ENCODE data around the gene UBE2N.

The UBE2N gene

DNA sequence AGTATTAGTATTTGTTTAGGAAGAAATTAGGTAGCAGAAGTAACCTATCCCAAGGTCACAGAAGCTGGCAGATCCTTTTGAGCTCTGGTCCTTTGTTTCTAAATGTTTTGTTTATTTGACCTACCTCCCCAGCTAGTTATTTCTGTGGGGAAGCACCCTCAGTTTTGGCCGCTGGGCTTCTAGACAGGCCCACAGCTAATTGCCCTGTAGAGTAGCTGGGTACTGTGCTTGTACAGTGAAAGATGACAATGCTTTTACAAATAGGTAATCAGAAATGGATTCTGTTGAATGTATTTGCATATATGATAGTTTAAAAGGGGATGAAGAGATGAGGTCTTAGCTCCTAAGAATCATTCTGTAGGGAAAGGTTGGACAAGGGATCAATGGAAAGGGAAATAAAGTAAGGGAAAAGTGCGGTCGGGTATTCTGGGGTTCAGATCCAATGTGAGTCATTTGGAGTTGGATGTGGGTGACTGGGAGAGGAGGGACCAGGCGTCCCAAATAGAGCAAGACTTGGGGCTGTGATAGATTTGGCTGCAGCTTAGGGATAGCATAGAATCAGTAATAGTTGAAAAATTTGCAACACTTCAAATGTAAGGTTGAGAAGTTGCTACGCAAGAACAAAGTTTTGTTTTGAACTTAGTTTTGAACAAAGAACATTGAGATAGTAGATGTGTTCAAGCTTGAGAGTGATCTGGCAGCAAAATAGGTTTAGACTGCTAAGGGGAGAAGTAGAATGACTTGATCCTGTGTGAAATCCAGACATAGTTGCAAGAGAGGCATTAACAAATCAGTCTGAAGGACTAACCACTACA lies 60.4 kb downstream of the UBE2N start:
- no peak overlapping the region for H3K23ac ChIP-seq (ENCODE audit: low read depth, low read length, poor library complexity)
- no peak overlapping the region for H4K91ac ChIP-seq (ENCODE audit: low read depth, low read length, poor library complexity)
- H2AK5ac ChIP-seq (ENCODE audit: low read depth, low read length), result no peak overlapping the region
- no peak overlapping the region for H2AFZ ChIP-seq (ENCODE audit: low read length)
- no peak overlapping the region for H3K14ac ChIP-seq (ENCODE audit: low read length)
- H3K9ac ChIP-seq (ENCODE audit: low read depth, low read length, poor library complexity), result no peak overlapping the region
- H3K36me3 ChIP-seq (replicated peaks in 1 of 2; ENCODE audit: control insufficient read depth in 2 of 2, insufficient read depth in 2 of 2, low read length in 2 of 2), result peaks cover 0 to 7% of the 10 kb centered on the region in 2 donors
- H3K27me3 ChIP-seq (ENCODE audit: control insufficient read depth in 3 of 3, insufficient read depth in 3 of 3, low read depth in 1 of 3, low read length in 3 of 3), result no peaks in the 10 kb centered on the region
- H3K4me1 ChIP-seq (ENCODE audit: control insufficient read depth in 2 of 2, insufficient read depth in 1 of 2, low read depth in 1 of 2, low read length in 2 of 2), result peaks cover 7 to 8% of the 10 kb centered on the region in 2 donors
- no CpG with 5 or more reads among the region's 5 CpGs for WGBS, 2 donors (ENCODE audit: extremely low coverage in 2 of 2, insufficient read length in 2 of 2, insufficient replicate concordance in 1 of 2)
- no peak overlapping the region for H3K4me3 ChIP-seq (ENCODE audit: low read length in 2 of 2)
- H2BK15ac ChIP-seq (ENCODE audit: low read length), result no peak overlapping the region
- peaks cover 5% of the 10 kb centered on the region for H3K79me1 ChIP-seq (ENCODE audit: low read depth, low read length)
- H3K18ac ChIP-seq (ENCODE audit: low read length), result no peak overlapping the region
- no peak overlapping the region for H2BK5ac ChIP-seq (ENCODE audit: low read length)
- H3K4ac ChIP-seq (ENCODE audit: low read length), result no peak overlapping the region
- no peaks in the 10 kb centered on the region for H3K9me3 ChIP-seq (replicated peaks in 1 of 2; ENCODE audit: control insufficient read depth in 2 of 2, insufficient read depth in 1 of 2, low read depth in 1 of 2, low read length in 2 of 2)
- no peak overlapping the region for H3K4me2 ChIP-seq (ENCODE audit: insufficient read depth, low read length, poor library complexity, severe bottlenecking)
- H2BK120ac ChIP-seq (ENCODE audit: low read depth, low read length), result no peak overlapping the region
- no peak overlapping the region for H3K27ac ChIP-seq (replicated peaks; ENCODE audit: low read length)
- no peak overlapping the region for H4K8ac ChIP-seq (ENCODE audit: low read depth, low read length)
- no peak overlapping the region for H2BK12ac ChIP-seq (ENCODE audit: low read length)
- no peak for DNase-seq (ENCODE audit: low spot score)

DNA sequence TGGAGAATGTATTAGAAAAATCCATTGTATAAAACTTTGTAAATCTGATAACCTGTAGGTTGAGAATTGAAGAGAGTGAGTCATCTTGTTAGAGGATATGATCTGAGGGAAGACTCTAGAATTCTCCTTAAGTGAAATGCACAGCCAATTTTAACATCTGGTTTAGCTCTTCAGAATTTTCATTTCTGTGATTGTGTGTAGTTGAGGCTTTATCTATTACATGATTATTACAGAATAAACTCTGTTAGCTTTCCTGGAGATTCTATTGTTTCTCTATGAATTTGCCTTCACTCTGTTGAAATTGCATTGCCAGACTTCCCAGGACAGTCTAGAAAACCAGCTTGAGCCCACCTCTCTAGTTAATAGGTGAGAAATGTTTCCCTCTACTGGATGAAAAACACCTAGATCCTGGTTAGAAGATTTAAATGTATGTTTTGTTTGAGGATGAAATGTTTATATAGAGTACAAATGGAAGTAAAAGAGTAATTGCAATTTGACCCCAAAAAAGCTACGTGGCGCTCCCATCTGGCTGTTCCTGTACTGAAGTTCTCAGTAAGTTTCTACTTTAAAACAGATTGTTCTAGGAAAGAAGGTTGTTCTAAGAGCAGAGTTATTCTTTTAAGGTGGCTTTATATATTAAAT lies 61.1 kb downstream of the UBE2N start:
- Histone ChIP-seq H3K27me3 (ENCODE audit: control insufficient read depth in 3 of 3, insufficient read depth in 3 of 3, low read depth in 1 of 3, low read length in 3 of 3) (no peaks in the 10 kb centered on the region), H3K79me1 (ENCODE audit: low read depth, low read length) (peaks cover 3% of the 10 kb centered on the region), H3K36me3 (replicated peaks in 1 of 2; ENCODE audit: control insufficient read depth in 2 of 2, insufficient read depth in 2 of 2, low read length in 2 of 2) (peaks cover 0 to 7% of the 10 kb centered on the region in 2 donors), H2BK12ac (ENCODE audit: low read length) (no peak overlapping the region), H3K14ac (ENCODE audit: low read length) (no peak overlapping the region), H3K9ac (ENCODE audit: low read depth, low read length, poor library complexity) (no peak overlapping the region), H3K4me2 (ENCODE audit: insufficient read depth, low read length, poor library complexity, severe bottlenecking) (no peak overlapping the region), H2AFZ (ENCODE audit: low read length) (no peak overlapping the region), H3K18ac (ENCODE audit: low read length) (no peak overlapping the region), H3K4me1 (ENCODE audit: control insufficient read depth in 2 of 2, insufficient read depth in 1 of 2, low read depth in 1 of 2, low read length in 2 of 2) (peaks cover 11 to 13% of the 10 kb centered on the region in 2 donors), H3K23ac (ENCODE audit: low read depth, low read length, poor library complexity) (no peak overlapping the region), H3K4me3 (ENCODE audit: low read length in 2 of 2) (peak overlapping the region in 1 of 2 donors; percentile 65), H3K9me3 (replicated peaks in 1 of 2; ENCODE audit: control insufficient read depth in 2 of 2, insufficient read depth in 1 of 2, low read depth in 1 of 2, low read length in 2 of 2) (no peaks in the 10 kb centered on the region), H3K4ac (ENCODE audit: low read length) (no peak overlapping the region), H2BK5ac (ENCODE audit: low read length) (no peak overlapping the region), H2BK120ac (ENCODE audit: low read depth, low read length) (no peak overlapping the region), H4K8ac (ENCODE audit: low read depth, low read length) (no peak overlapping the region), H4K91ac (ENCODE audit: low read depth, low read length, poor library complexity) (no peak overlapping the region), H2BK15ac (ENCODE audit: low read length) (no peak overlapping the region), H2AK5ac (ENCODE audit: low read depth, low read length) (no peak overlapping the region), H3K27ac (replicated peaks; ENCODE audit: low read length) (no peak overlapping the region)
- no peak for DNase-seq (ENCODE audit: low spot score)
- WGBS, 2 donors (ENCODE audit: extremely low coverage in 2 of 2, insufficient read length in 2 of 2, insufficient replicate concordance in 1 of 2), result no CpG with 5 or more reads among the region's 2 CpGs

DNA sequence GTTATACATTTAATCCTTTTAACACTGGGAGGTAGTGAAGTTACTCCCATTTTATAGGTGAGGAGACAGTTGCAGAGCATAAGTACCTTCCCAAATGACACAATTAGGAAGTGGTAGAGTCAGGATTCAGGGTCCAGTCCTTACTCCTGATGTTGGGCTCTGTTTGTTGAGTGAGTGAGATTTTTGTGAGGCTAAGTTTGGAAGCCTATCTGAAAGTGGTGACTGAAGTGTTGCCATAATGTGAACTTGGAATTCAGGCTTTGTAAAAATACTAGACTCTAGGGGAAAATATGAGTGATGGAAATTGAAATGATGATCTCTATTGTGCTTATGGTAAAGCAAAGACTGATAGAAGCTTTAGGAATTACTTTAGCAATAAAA lies 61.8 kb downstream of the UBE2N start:
- H3K27ac ChIP-seq (replicated peaks; ENCODE audit: low read length), result no peak overlapping the region

DNA sequence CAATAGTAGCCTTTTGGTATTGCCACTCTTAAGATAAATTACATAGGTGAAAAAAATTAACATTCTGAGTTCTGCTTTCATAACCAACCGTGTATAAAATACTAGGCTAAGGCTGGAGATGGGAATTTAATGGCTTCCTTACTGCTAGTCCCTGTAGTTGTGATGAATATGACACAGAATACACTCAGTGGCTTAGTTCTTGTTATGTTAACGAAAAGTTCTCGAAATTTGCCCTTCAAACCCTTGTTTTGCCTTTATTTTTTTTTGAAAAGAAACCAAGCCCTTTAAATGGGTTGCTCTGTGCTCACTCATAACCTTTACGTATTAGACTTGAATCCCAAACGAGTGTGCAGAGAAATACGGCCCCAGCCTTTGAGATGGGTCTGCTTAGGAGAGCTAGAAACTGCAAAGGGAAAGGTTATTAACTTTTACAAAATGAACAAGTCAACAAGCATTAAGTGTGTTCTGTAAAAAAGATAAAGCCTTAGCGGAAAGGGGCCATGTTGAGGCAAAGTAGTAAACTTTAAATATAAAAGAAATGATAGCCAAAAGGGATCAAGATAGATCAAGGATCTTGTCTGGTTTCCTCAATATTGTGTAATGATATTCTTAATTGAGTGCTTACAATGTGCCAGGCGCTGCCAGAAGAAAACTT lies 62.3 kb downstream of the UBE2N start:
- no peak for DNase-seq (ENCODE audit: low spot score)

More for the DNA sequence above, 61.8 kb downstream of the UBE2N start:
- DNase-seq (ENCODE audit: low spot score), result no peak
- no peak overlapping the region for H4K8ac ChIP-seq (ENCODE audit: low read depth, low read length)
- H2BK5ac ChIP-seq (ENCODE audit: low read length), result no peak overlapping the region
- H2BK12ac ChIP-seq (ENCODE audit: low read length), result no peak overlapping the region
- H3K14ac ChIP-seq (ENCODE audit: low read length), result no peak overlapping the region
- H2AFZ ChIP-seq (ENCODE audit: low read length), result no peak overlapping the region
- peaks cover 3% of the 10 kb centered on the region for H3K79me1 ChIP-seq (ENCODE audit: low read depth, low read length)
- H3K18ac ChIP-seq (ENCODE audit: low read length), result no peak overlapping the region
- H2BK15ac ChIP-seq (ENCODE audit: low read length), result no peak overlapping the region
- H3K9me3 ChIP-seq (replicated peaks in 1 of 2; ENCODE audit: control insufficient read depth in 2 of 2, insufficient read depth in 1 of 2, low read depth in 1 of 2, low read length in 2 of 2), result no peaks in the 10 kb centered on the region
- H3K4ac ChIP-seq (ENCODE audit: low read length), result no peak overlapping the region
- H3K4me1 ChIP-seq (ENCODE audit: control insufficient read depth in 2 of 2, insufficient read depth in 1 of 2, low read depth in 1 of 2, low read length in 2 of 2), result peaks cover 11 to 13% of the 10 kb centered on the region in 2 donors
- no peak overlapping the region for H3K9ac ChIP-seq (ENCODE audit: low read depth, low read length, poor library complexity)
- no peaks in the 10 kb centered on the region for H3K27me3 ChIP-seq (ENCODE audit: control insufficient read depth in 3 of 3, insufficient read depth in 3 of 3, low read depth in 1 of 3, low read length in 3 of 3)
- peaks cover 0 to 5% of the 10 kb centered on the region in 2 donors for H3K36me3 ChIP-seq (replicated peaks in 1 of 2; ENCODE audit: control insufficient read depth in 2 of 2, insufficient read depth in 2 of 2, low read length in 2 of 2)
- no peak overlapping the region for H4K91ac ChIP-seq (ENCODE audit: low read depth, low read length, poor library complexity)
- H3K4me2 ChIP-seq (ENCODE audit: insufficient read depth, low read length, poor library complexity, severe bottlenecking), result peak overlapping the region; percentile 21
- H3K23ac ChIP-seq (ENCODE audit: low read depth, low read length, poor library complexity), result no peak overlapping the region
- no peak overlapping the region for H2AK5ac ChIP-seq (ENCODE audit: low read depth, low read length)
- no peak overlapping the region for H2BK120ac ChIP-seq (ENCODE audit: low read depth, low read length)
- H3K4me3 ChIP-seq (ENCODE audit: low read length in 2 of 2), result peak overlapping the region; percentile 4 to 65

More for the DNA sequence above, 62.3 kb downstream of the UBE2N start:
- H3K23ac ChIP-seq (ENCODE audit: low read depth, low read length, poor library complexity), result no peak overlapping the region
- H2BK12ac ChIP-seq (ENCODE audit: low read length), result no peak overlapping the region
- H3K4me2 ChIP-seq (ENCODE audit: insufficient read depth, low read length, poor library complexity, severe bottlenecking), result peak overlapping the region; percentile 72
- H4K91ac ChIP-seq (ENCODE audit: low read depth, low read length, poor library complexity), result no peak overlapping the region
- no peak overlapping the region for H3K14ac ChIP-seq (ENCODE audit: low read length)
- H2BK5ac ChIP-seq (ENCODE audit: low read length), result no peak overlapping the region
- no peaks in the 10 kb centered on the region for H3K27me3 ChIP-seq (ENCODE audit: control insufficient read depth in 3 of 3, insufficient read depth in 3 of 3, low read depth in 1 of 3, low read length in 3 of 3)
- no CpG with 5 or more reads among the region's 8 CpGs for WGBS, 2 donors (ENCODE audit: extremely low coverage in 2 of 2, insufficient read length in 2 of 2, insufficient replicate concordance in 1 of 2)
- no peak overlapping the region for H2AK5ac ChIP-seq (ENCODE audit: low read depth, low read length)
- H4K8ac ChIP-seq (ENCODE audit: low read depth, low read length), result no peak overlapping the region
- no peak overlapping the region for H2BK120ac ChIP-seq (ENCODE audit: low read depth, low read length)
- H2AFZ ChIP-seq (ENCODE audit: low read length), result peak overlapping the region; percentile 74
- no peak overlapping the region for H3K27ac ChIP-seq (replicated peaks; ENCODE audit: low read length)
- no peak overlapping the region for H3K18ac ChIP-seq (ENCODE audit: low read length)
- no peaks in the 10 kb centered on the region for H3K9me3 ChIP-seq (replicated peaks in 1 of 2; ENCODE audit: control insufficient read depth in 2 of 2, insufficient read depth in 1 of 2, low read depth in 1 of 2, low read length in 2 of 2)
- no peak overlapping the region for H3K9ac ChIP-seq (ENCODE audit: low read depth, low read length, poor library complexity)
- H3K4me3 ChIP-seq (ENCODE audit: low read length in 2 of 2), result peak overlapping the region; percentile 49 to 65
- H3K36me3 ChIP-seq (replicated peaks in 1 of 2; ENCODE audit: control insufficient read depth in 2 of 2, insufficient read depth in 2 of 2, low read length in 2 of 2), result peaks cover 0 to 5% of the 10 kb centered on the region in 2 donors
- H3K4me1 ChIP-seq (ENCODE audit: control insufficient read depth in 2 of 2, insufficient read depth in 1 of 2, low read depth in 1 of 2, low read length in 2 of 2), result peaks cover 11 to 13% of the 10 kb centered on the region in 2 donors
- H3K79me1 ChIP-seq (ENCODE audit: low read depth, low read length), result peaks cover 3% of the 10 kb centered on the region
- no peak overlapping the region for H2BK15ac ChIP-seq (ENCODE audit: low read length)
- no peak overlapping the region for H3K4ac ChIP-seq (ENCODE audit: low read length)

Measured in neuronal stem cell (in vitro differentiated cells).